ENCODE results near the gene CARNS1.

- TF ChIP-seq, protein P1, sequence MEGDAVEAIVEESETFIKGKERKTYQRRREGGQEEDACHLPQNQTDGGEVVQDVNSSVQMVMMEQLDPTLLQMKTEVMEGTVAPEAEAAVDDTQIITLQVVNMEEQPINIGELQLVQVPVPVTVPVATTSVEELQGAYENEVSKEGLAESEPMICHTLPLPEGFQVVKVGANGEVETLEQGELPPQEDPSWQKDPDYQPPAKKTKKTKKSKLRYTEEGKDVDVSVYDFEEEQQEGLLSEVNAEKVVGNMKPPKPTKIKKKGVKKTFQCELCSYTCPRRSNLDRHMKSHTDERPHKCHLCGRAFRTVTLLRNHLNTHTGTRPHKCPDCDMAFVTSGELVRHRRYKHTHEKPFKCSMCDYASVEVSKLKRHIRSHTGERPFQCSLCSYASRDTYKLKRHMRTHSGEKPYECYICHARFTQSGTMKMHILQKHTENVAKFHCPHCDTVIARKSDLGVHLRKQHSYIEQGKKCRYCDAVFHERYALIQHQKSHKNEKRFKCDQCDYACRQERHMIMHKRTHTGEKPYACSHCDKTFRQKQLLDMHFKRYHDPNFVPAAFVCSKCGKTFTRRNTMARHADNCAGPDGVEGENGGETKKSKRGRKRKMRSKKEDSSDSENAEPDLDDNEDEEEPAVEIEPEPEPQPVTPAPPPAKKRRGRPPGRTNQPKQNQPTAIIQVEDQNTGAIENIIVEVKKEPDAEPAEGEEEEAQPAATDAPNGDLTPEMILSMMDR (IDR thresholded peaks at IDR 0.05; ENCODE audit: poor library complexity, severe bottlenecking), result no peak
- TF ChIP-seq EZH2 (IDR thresholded peaks at IDR 0.05; ENCODE audit: borderline replicate concordance, insufficient read depth, low read length, poor library complexity, severe bottlenecking) (no peak), POLR2AphosphoS5 (IDR thresholded peaks at IDR 0.05) (no peak), REST (IDR thresholded peaks at IDR 0.05; ENCODE audit: borderline replicate concordance) (no peak), SMC3 (conservative IDR thresholded peaks at IDR 0.05; ENCODE audit: poor library complexity) (no peak), EP300 (conservative IDR thresholded peaks at IDR 0.05; ENCODE audit: poor library complexity, severe bottlenecking) (no peak), MXI1 (conservative IDR thresholded peaks at IDR 0.05; ENCODE audit: poor library complexity, severe bottlenecking) (no peak)
These were observed 10.8 kb upstream of the CARNS1 start for GRCh38 chr11:67404515-67405195.

All from neural cell (in vitro differentiated cells).